Gastrocnemius medialis (tissue), 4 donors: ENCODE data around the gene RPL36AL.

ENCODE experiments used
- CTCF ChIP-seq, 5 experiments: fragments of 450-650 bp in 3 of 5; fragments of 200-600 bp in 2 of 5; sonication (generic) in 2 of 5; IDR thresholded peaks in 4 of 5; conservative IDR thresholded peaks in 1 of 5; 1 replicate in 4 of 5; 2 replicates in 1 of 5; pipeline ENCODE4 v1.5.1; 2016 to 2019; ENCODE audit warnings: antibody characterized with exemption in 5 of 5, mild to moderate bottlenecking in 3 of 5, moderate library complexity in 3 of 5
- POLR2A ChIP-seq, 2 donors: fragments of 450-650 bp; IDR thresholded peaks; one replicate each; pipeline ENCODE4 v1.6.1; 2017; ENCODE audit warnings: antibody characterized with exemption in 2 of 2, mild to moderate bottlenecking in 2 of 2, moderate library complexity in 2 of 2

- TF ChIP-seq CTCF (IDR thresholded peaks at IDR 0.05 in 4 of 5, conservative IDR thresholded peaks at IDR 0.05 in 1 of 5): no peak
- TF ChIP-seq POLR2A (IDR thresholded peaks at IDR 0.05): no peak
Observed at GRCh38 chr14:49614196-49614595, 6.2 kb downstream of the RPL36AL start.
